Subcutaneous abdominal adipose tissue (tissue), 5 donors: ENCODE data around the gene NOTCH1.

Source experiments
- H3K27ac ChIP-seq: one replicate; pipeline ENCODE4 v1.7.0; 2013; ENCODE audit warnings: low read depth, mild to moderate bottlenecking, inconsistent platforms, low read length, moderate library complexity
- H3K27me3 ChIP-seq, 5 donors: one replicate each; pipeline ENCODE4 v1.7.0; 2013; ENCODE audit warnings: low read length in 5 of 5, inconsistent platforms in 1 of 5; ENCODE audit not compliant: control insufficient read depth in 5 of 5, insufficient read depth in 4 of 5
- H3K36me3 ChIP-seq, 5 donors: one replicate each; pipeline ENCODE4 v1.7.0; 2013; ENCODE audit warnings: low read length in 5 of 5; ENCODE audit not compliant: control insufficient read depth in 5 of 5, insufficient read depth in 5 of 5
- H3K4me1 ChIP-seq, 5 donors: one replicate each; pipeline ENCODE4 v1.7.0; 2013; ENCODE audit warnings: low read length in 5 of 5, mild to moderate bottlenecking in 3 of 5, moderate library complexity in 1 of 5; ENCODE audit not compliant: control insufficient read depth in 5 of 5, insufficient read depth in 5 of 5
- H3K4me3 ChIP-seq, 5 donors: one replicate each; pipeline ENCODE4 v1.7.0; 2013; ENCODE audit warnings: low read length in 5 of 5, low read depth in 1 of 5
- H3K9ac ChIP-seq, 5 donors: one replicate each; pipeline ENCODE4 v1.7.0; 2013; ENCODE audit warnings: low read length in 5 of 5, mild to moderate bottlenecking in 4 of 5, moderate library complexity in 3 of 5
- H3K9me3 ChIP-seq, 5 donors: one replicate each; pipeline ENCODE4 v1.7.0; 2013; ENCODE audit warnings: low read length in 5 of 5; ENCODE audit not compliant: control insufficient read depth in 5 of 5
- donor health status: healthy.
- donor health status: healthy.
- donor health status: healthy.
- donor health status: healthy.
- donor health status: healthy.

NOTCH1 gene

DNA sequence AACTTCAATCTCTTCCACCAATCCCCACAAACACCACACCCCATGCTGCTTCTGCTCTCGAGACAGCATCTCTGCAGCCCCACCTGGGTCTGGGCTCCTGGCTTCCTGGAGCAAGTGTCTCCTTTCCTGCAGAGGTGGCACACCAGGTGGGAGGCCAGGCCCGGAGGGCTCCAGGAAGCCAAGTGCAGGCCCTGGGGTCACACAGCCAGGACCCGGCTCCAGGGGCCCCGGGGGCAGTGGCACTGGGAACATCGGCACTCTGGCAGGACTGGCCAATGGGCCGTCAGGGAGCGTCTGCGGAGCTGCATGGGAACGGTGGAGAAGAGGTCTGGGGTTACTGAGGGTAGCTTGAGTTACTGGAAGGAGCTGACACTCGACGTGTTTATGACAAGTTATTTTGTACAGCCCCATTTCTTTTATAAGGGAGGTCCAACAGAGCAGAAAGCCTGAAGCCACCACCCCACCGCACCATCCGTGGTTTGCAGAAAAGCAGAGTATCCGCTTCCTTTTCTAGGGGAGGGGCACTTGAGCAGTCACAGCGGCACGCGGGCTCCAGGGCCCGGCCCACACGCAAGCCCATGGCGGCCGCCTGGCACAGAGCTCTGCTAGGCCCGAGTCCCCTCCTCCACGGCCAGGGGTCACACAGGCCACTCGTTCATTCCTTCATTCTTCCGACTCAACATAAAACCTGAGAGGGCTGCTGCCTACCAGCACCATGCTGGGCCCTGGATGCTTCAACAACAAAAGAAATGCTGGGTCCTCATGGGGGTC is 91.6 kb downstream of the NOTCH1 start:
- H3K27ac ChIP-seq = no peak overlapping the region
- H3K9ac ChIP-seq = no peak overlapping the region
- H3K36me3 ChIP-seq = peaks cover 2 to 89% (median 84%) of the 10 kb centered on the region in 5 donors
- H3K27me3 ChIP-seq = no peaks in the 10 kb centered on the region
- H3K9me3 ChIP-seq = no peaks in the 10 kb centered on the region
- no peak overlapping the region for H3K4me3 ChIP-seq
- no peaks in the 10 kb centered on the region for H3K4me1 ChIP-seq

DNA sequence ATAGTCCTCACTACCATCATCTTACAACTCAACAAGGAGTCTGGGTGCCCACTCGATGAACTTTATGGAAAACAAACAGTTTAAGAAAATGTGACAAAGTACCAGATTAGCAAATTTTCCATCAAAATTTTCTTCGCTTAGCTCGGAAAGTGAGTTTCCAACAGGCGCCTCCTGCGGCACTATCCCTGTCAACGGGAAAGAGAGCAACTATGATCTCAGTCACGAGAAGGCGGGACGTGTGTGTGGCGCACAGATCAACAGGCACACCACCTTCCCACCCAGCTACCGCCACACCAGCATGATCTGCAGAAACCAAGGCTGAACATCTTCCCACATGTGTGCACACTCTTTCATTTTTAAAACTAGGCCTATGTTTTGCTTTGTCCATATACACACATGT is 92.5 kb downstream of the NOTCH1 start:
- no peak overlapping the region for H3K27ac ChIP-seq
- H3K4me3 ChIP-seq = no peak overlapping the region
- H3K9ac ChIP-seq = no peak overlapping the region
- H3K36me3 ChIP-seq = peaks cover 0 to 89% (median 83%) of the 10 kb centered on the region in 5 donors
- H3K27me3 ChIP-seq = no peaks in the 10 kb centered on the region
- no peaks in the 10 kb centered on the region for H3K9me3 ChIP-seq
- no peaks in the 10 kb centered on the region for H3K4me1 ChIP-seq

DNA sequence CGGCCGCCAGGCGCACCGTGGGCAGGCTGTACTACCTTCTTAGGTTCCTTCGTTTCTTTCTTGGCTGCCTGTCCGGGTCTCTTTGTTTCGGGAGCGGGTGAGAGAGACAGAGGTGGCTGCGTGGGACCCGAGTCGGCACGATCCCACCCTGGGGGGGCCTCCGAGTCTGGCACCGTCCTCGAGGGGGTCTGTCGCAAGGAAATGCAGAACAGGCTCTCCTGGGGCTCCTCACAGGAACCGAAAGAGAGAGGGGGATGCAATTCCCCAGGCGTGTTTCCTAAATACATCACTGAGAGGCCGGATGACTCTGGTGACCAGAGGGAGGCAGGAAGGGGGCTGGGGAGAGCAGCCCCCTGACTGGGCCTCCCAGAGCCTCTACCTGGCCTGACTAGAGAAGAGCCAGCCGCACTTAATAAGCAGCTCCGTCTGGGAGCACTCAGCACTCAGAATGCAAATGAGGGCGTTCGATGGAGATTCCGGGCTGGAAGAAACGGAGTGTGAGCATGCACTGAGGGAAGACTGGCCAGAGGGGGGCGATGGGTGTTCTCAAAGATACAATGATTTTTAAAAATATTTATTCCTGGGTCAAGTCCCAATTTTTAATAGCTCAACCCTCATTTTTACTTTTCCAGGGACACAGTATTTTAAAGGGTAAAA is 94.5 kb downstream of the NOTCH1 start:
- Histone ChIP-seq H3K4me3 (no peak overlapping the region), H3K4me1 (no peaks in the 10 kb centered on the region), H3K36me3 (peaks cover 3 to 90% (median 85%) of the 10 kb centered on the region in 5 donors)

DNA sequence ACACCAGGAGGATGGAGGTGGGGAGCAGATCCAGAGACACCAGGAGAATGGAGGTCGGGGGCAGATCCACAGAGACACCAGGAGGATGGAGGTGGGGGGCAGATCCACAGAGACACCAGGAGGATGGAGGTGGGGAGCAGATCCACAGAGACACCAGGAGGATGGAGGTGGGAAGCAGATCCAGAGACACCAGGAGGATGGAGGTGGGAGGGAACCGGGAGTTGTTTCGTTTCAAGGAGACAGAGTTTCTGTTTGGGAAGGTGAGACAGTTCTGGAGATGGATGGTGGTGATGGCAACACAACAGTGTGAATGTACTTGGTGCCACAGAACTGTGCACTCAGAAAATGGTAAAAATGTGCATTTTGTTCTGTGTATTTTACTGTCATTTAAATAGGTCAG is 97.2 kb downstream of the NOTCH1 start:
- H3K9me3 ChIP-seq = no peaks in the 10 kb centered on the region
- H3K27me3 ChIP-seq = no peaks in the 10 kb centered on the region
- no peak overlapping the region for H3K4me3 ChIP-seq
- no peaks in the 10 kb centered on the region for H3K4me1 ChIP-seq
- no peak overlapping the region for H3K9ac ChIP-seq
- H3K27ac ChIP-seq = no peak overlapping the region
- H3K36me3 ChIP-seq = peaks cover 3 to 87% (median 82%) of the 10 kb centered on the region in 5 donors

More for the DNA sequence above, 94.5 kb downstream of the NOTCH1 start:
- Histone ChIP-seq H3K27me3 (no peaks in the 10 kb centered on the region), H3K27ac (no peak overlapping the region), H3K9me3 (no peaks in the 10 kb centered on the region), H3K9ac (no peak overlapping the region)

DNA sequence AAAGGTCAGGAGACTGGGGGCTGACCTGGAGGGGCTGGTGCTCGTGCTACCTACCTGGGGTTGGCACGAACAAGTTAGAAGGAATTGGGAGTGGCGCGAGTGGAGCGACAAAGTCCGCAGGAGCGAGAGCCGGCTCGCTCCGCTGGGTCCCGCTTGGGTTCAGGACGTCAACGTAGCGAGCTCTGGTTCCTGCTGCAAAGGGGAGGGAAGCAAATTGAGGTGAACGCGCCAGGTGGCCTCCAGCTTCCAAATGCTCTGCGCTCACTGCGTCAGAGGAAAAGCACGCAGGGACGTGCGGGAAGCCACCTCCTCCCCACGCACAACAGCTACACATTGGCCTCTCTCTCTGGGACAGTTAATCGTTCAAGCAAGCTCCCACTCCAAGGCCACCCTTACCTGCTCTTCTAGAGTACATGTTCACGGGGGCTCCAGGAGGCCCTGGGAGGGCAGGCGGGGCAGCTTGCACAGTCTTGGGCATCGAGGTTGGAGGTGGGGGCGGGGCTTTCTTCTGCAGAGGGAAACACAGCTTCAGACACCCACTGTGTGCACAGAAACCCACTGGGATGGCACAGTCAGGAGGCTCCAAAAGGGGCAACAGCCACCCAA is 98.6 kb downstream of the NOTCH1 start:
- H3K4me3 ChIP-seq = no peak overlapping the region

DNA sequence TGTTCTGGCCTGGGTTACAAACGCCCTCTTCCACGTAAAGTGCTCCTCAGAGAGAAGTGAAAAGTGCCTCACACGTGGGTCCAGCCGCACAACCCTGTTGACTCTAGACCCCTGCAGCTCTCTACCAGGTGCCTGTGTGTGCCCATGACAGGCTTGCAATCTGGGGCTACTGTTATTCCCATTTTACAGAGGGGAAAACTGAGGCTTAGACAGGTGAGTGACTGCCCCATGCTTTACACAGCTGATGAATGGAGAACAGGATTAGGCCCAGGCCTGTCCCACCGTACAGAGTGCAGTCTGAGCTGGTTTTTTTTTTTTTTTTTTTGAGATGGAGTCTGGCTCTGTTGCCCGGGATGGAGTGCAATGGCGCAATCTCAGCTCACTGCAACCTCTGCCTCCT is 100.0 kb downstream of the NOTCH1 start:
- H3K4me1 ChIP-seq = peaks cover 0 to 20% (median 10%) of the 10 kb centered on the region in 5 donors
- peaks cover 3 to 98% (median 93%) of the 10 kb centered on the region in 5 donors for H3K36me3 ChIP-seq
- no peaks in the 10 kb centered on the region for H3K27me3 ChIP-seq
- H3K9me3 ChIP-seq = no peaks in the 10 kb centered on the region
- H3K4me3 ChIP-seq = no peak overlapping the region
- H3K27ac ChIP-seq = no peak overlapping the region
- H3K9ac ChIP-seq = no peak overlapping the region

More for the DNA sequence above, 98.6 kb downstream of the NOTCH1 start:
- Histone ChIP-seq H3K36me3 (peaks cover 3 to 94% (median 91%) of the 10 kb centered on the region in 5 donors), H3K9me3 (no peaks in the 10 kb centered on the region), H3K27ac (no peak overlapping the region), H3K9ac (no peak overlapping the region), H3K4me1 (peaks cover 0 to 9% (median 5%) of the 10 kb centered on the region in 5 donors), H3K27me3 (no peaks in the 10 kb centered on the region)
